WERI-Rb-1 (cell line): ENCODE data around the gene PTMA.

Source experiments
- DNase-seq: peaks from one replicate; pipeline ENCODE4 v3.0.0-alpha.2; 2020
- H3K27ac ChIP-seq: fragments of 250-450 bp; sonication (Bioruptor Pico); 2 replicates; pipeline ENCODE4 v1.5.1; 2020; ENCODE audit warnings: mild to moderate bottlenecking, moderate library complexity
- H3K27me3 ChIP-seq: fragments of 250-450 bp; sonication (Bioruptor Pico); 2 replicates; pipeline ENCODE4 v1.5.1; 2021; ENCODE audit warnings: mild to moderate bottlenecking, low read depth, moderate library complexity; ENCODE audit not compliant: insufficient read depth, severe bottlenecking
- H3K36me3 ChIP-seq: fragments of 250-450 bp; sonication (Bioruptor Pico); 2 replicates; pipeline ENCODE4 v1.5.1; 2020; ENCODE audit warnings: mild to moderate bottlenecking, moderate library complexity
- H3K4me3 ChIP-seq: 2 replicates; pipeline ENCODE4 v1.5.1; 2011; ENCODE audit warnings: low read depth, mild to moderate bottlenecking, control low read depth, low read length
- H3K9me3 ChIP-seq: fragments of 250-450 bp; sonication (Bioruptor Pico); 2 replicates; pipeline ENCODE4 v1.5.1; 2021; ENCODE audit warnings: mild to moderate bottlenecking, moderate library complexity; ENCODE audit not compliant: severe bottlenecking
- CTCF ChIP-seq: IDR thresholded peaks from 2 replicates; pipeline ENCODE4 v1.5.1; 2011; ENCODE audit warnings: low read depth, mild to moderate bottlenecking, control low read depth, inconsistent platforms, low read length

PTMA gene

GRCh38 chr2:231751042-231751815 lies 42.9 kb downstream of the PTMA start:
- TF ChIP-seq CTCF: no peak
- H3K27ac ChIP-seq: no peak overlapping the region
- H3K27me3 ChIP-seq: no peaks in the 10 kb centered on the region

GRCh38 chr2:231752061-231752460 lies 43.7 kb downstream of the PTMA start:
- no peak for TF ChIP-seq CTCF
- Histone ChIP-seq H3K36me3 (no peaks in the 10 kb centered on the region), H3K27ac (no peak overlapping the region), H3K27me3 (no peaks in the 10 kb centered on the region), H3K4me3 (no peak overlapping the region), H3K9me3 (no peaks in the 10 kb centered on the region)
- DNase-seq: no peak

More at GRCh38 chr2:231751042-231751815, 42.9 kb downstream of the PTMA start:
- no peaks in the 10 kb centered on the region for H3K9me3 ChIP-seq
- no peaks in the 10 kb centered on the region for H3K36me3 ChIP-seq
- DNase-seq: no peak
- no peak overlapping the region for H3K4me3 ChIP-seq

- no peak overlapping the region for H3K4me3 ChIP-seq
- DNase-seq: no peak
- no peak overlapping the region for H3K27ac ChIP-seq
- no peaks in the 10 kb centered on the region for H3K36me3 ChIP-seq
- TF ChIP-seq CTCF: no peak
- no peaks in the 10 kb centered on the region for H3K27me3 ChIP-seq
- no peaks in the 10 kb centered on the region for H3K9me3 ChIP-seq
These were observed 53.4 kb downstream of the PTMA start for GRCh38 chr2:231761735-231762134.
